ENCODE data around the gene GRAMD1B.

The GRAMD1B gene

DNA sequence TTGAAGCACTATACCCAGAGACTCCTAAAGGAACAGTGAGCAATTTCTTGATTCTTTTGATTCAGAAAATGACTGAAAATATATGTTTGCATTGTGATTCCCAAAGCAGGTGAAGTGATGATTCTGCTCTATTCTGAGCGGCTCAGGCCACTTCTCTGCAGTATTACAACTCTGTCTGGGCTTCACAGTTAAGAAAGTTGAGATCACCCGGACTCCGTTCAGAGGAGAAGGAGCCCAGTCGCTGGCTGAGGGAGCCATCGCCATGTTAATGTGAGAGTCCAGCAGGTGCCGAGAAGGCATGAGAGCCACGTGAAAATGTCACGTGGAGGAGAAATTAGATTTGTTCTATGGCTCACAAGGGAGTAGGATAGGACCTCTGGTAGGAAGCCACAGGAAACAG lies 132.8 kb downstream of the GRAMD1B start:
- no peaks in the 10 kb centered on the region for H3K79me2 ChIP-seq (ENCODE audit: control insufficient read depth, low read length)
- no peaks in the 10 kb centered on the region for H3F3A ChIP-seq (ENCODE audit: control insufficient read depth, insufficient read depth)
- no peak overlapping the region for H3K4me2 ChIP-seq (ENCODE audit: low read length)
- TF ChIP-seq, protein P1, sequence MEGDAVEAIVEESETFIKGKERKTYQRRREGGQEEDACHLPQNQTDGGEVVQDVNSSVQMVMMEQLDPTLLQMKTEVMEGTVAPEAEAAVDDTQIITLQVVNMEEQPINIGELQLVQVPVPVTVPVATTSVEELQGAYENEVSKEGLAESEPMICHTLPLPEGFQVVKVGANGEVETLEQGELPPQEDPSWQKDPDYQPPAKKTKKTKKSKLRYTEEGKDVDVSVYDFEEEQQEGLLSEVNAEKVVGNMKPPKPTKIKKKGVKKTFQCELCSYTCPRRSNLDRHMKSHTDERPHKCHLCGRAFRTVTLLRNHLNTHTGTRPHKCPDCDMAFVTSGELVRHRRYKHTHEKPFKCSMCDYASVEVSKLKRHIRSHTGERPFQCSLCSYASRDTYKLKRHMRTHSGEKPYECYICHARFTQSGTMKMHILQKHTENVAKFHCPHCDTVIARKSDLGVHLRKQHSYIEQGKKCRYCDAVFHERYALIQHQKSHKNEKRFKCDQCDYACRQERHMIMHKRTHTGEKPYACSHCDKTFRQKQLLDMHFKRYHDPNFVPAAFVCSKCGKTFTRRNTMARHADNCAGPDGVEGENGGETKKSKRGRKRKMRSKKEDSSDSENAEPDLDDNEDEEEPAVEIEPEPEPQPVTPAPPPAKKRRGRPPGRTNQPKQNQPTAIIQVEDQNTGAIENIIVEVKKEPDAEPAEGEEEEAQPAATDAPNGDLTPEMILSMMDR (IDR thresholded peaks at IDR 0.05; ENCODE audit: low read depth, low read length, poor library complexity, severe bottlenecking) = no peak
- TF ChIP-seq EZH2phosphoT487 (IDR thresholded peaks at IDR 0.05; ENCODE audit: borderline replicate concordance, low read length) = no peak
- H3K9me2 ChIP-seq (replicated peaks; ENCODE audit: control insufficient read depth, low read length) = no peaks in the 10 kb centered on the region
- peaks cover 31% of the 10 kb centered on the region for H3K27me3 ChIP-seq (ENCODE audit: control insufficient read depth, low read length)
- no peak overlapping the region for H3K27ac ChIP-seq (ENCODE audit: low read depth, low read length)
- no peaks in the 10 kb centered on the region for H3K9me3 ChIP-seq (ENCODE audit: control insufficient read depth, insufficient read depth, low read length)
- H3K4me1 ChIP-seq (ENCODE audit: control insufficient read depth, low read length) = no peaks in the 10 kb centered on the region
- H3K36me3 ChIP-seq (ENCODE audit: control insufficient read depth, low read length) = no peaks in the 10 kb centered on the region
- H4K20me1 ChIP-seq (ENCODE audit: control insufficient read depth, insufficient read depth, low read depth, low read length) = no peaks in the 10 kb centered on the region
- no peak overlapping the region for H3K4me3 ChIP-seq (ENCODE audit: low read length)

DNA sequence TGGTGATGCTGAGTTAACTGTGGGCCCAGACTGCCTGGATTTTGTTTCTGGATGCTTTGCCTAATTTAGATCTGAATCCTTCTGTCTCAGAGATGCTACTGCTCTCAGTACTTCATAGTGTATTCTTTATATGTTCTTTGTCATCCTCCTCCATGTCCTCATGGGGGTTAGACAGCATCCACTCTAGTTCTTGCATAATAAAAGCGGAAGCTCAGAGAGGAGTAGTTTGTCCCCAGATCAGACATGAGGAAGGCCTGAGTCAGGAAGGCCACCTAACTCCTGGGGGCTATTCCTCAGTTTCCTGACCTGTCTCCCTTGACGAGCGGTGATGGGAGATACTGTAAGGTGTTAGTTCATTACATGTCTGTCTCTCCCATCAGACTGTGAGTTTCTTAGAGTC lies 134.2 kb downstream of the GRAMD1B start:
- peaks cover 19% of the 10 kb centered on the region for H3K27me3 ChIP-seq (ENCODE audit: control insufficient read depth, low read length)
- no peak overlapping the region for H3K27ac ChIP-seq (ENCODE audit: low read depth, low read length)
- H3K4me1 ChIP-seq (ENCODE audit: control insufficient read depth, low read length) = no peaks in the 10 kb centered on the region
- H3K9me3 ChIP-seq (ENCODE audit: control insufficient read depth, insufficient read depth, low read length) = no peaks in the 10 kb centered on the region
- H3F3A ChIP-seq (ENCODE audit: control insufficient read depth, insufficient read depth) = no peaks in the 10 kb centered on the region
- no peaks in the 10 kb centered on the region for H4K20me1 ChIP-seq (ENCODE audit: control insufficient read depth, insufficient read depth, low read depth, low read length)
- no peak for TF ChIP-seq EZH2phosphoT487 (IDR thresholded peaks at IDR 0.05; ENCODE audit: borderline replicate concordance, low read length)
- TF ChIP-seq, protein P1 (IDR thresholded peaks at IDR 0.05; ENCODE audit: low read depth, low read length, poor library complexity, severe bottlenecking) = no peak
- no peaks in the 10 kb centered on the region for H3K36me3 ChIP-seq (ENCODE audit: control insufficient read depth, low read length)
- no peak overlapping the region for H3K4me3 ChIP-seq (ENCODE audit: low read length)
- no peaks in the 10 kb centered on the region for H3K79me2 ChIP-seq (ENCODE audit: control insufficient read depth, low read length)
- no peak overlapping the region for H3K4me2 ChIP-seq (ENCODE audit: low read length)
- H3K9me2 ChIP-seq (replicated peaks; ENCODE audit: control insufficient read depth, low read length) = no peaks in the 10 kb centered on the region

DNA sequence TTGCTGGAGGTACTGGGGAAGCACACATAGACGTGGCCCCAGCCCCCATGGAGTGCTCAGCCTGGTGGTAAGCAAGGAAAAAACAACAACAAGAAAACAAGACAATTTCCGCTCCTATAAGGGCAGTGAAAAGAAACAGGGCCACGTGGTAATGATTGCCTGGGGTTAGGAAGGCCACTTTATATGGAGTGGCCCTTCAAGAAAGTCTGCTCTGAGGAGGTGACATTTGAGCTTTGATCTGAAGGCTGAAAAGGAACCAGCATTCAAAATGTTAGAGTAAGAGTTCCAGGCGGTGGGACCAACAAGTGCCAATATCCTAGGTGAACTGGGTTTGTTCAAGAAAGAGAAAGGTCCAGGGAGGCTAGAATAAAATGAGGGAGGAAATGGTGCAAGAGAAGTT lies 136.8 kb downstream of the GRAMD1B start:
- no peaks in the 10 kb centered on the region for H4K20me1 ChIP-seq (ENCODE audit: control insufficient read depth, insufficient read depth, low read depth, low read length)
- no peak overlapping the region for H3K27ac ChIP-seq (ENCODE audit: low read depth, low read length)
- TF ChIP-seq, protein P1 (IDR thresholded peaks at IDR 0.05; ENCODE audit: low read depth, low read length, poor library complexity, severe bottlenecking) = no peak
- TF ChIP-seq EZH2phosphoT487 (IDR thresholded peaks at IDR 0.05; ENCODE audit: borderline replicate concordance, low read length) = no peak
- no peaks in the 10 kb centered on the region for H3K9me3 ChIP-seq (ENCODE audit: control insufficient read depth, insufficient read depth, low read length)
- H3K36me3 ChIP-seq (ENCODE audit: control insufficient read depth, low read length) = no peaks in the 10 kb centered on the region
- no peaks in the 10 kb centered on the region for H3K27me3 ChIP-seq (ENCODE audit: control insufficient read depth, low read length)
- no peak overlapping the region for H3K4me3 ChIP-seq (ENCODE audit: low read length)
- no peaks in the 10 kb centered on the region for H3K4me1 ChIP-seq (ENCODE audit: control insufficient read depth, low read length)
- H3K4me2 ChIP-seq (ENCODE audit: low read length) = no peak overlapping the region
- no peaks in the 10 kb centered on the region for H3K79me2 ChIP-seq (ENCODE audit: control insufficient read depth, low read length)
- H3F3A ChIP-seq (ENCODE audit: control insufficient read depth, insufficient read depth) = no peaks in the 10 kb centered on the region
- H3K9me2 ChIP-seq (replicated peaks; ENCODE audit: control insufficient read depth, low read length) = no peaks in the 10 kb centered on the region

DNA sequence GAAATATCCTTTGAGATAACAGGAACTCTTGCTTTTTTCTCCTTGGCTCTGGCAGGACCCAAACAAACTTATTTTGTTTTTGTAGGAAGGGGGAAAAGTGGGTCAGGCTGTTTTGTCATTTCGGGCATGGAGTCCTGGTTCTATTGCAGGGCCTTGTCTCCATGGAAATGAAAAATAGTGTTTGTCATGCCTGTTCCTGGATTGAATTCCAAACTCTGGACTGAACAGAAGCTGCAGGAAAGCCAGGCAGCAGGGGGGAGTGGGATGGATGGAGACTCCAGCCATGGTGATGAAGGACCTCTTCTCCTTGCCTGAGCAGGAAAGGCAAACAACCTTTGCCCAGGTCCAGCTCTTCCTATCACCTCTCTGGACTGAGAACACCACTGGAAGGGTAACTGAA lies 137.4 kb downstream of the GRAMD1B start:
- H3K4me2 ChIP-seq (ENCODE audit: low read length) = no peak overlapping the region
- H3K4me1 ChIP-seq (ENCODE audit: control insufficient read depth, low read length) = no peaks in the 10 kb centered on the region
- no peaks in the 10 kb centered on the region for H3K9me3 ChIP-seq (ENCODE audit: control insufficient read depth, insufficient read depth, low read length)
- TF ChIP-seq, protein P1 (IDR thresholded peaks at IDR 0.05; ENCODE audit: low read depth, low read length, poor library complexity, severe bottlenecking) = no peak
- TF ChIP-seq EZH2phosphoT487 (IDR thresholded peaks at IDR 0.05; ENCODE audit: borderline replicate concordance, low read length) = no peak
- H3K27me3 ChIP-seq (ENCODE audit: control insufficient read depth, low read length) = no peaks in the 10 kb centered on the region
- H3K36me3 ChIP-seq (ENCODE audit: control insufficient read depth, low read length) = no peaks in the 10 kb centered on the region
- H3K79me2 ChIP-seq (ENCODE audit: control insufficient read depth, low read length) = no peaks in the 10 kb centered on the region
- H4K20me1 ChIP-seq (ENCODE audit: control insufficient read depth, insufficient read depth, low read depth, low read length) = no peaks in the 10 kb centered on the region
- no peaks in the 10 kb centered on the region for H3F3A ChIP-seq (ENCODE audit: control insufficient read depth, insufficient read depth)
- no peaks in the 10 kb centered on the region for H3K9me2 ChIP-seq (replicated peaks; ENCODE audit: control insufficient read depth, low read length)
- H3K4me3 ChIP-seq (ENCODE audit: low read length) = no peak overlapping the region
- H3K27ac ChIP-seq (ENCODE audit: low read depth, low read length) = no peak overlapping the region

Data from DOHH2 (cell line).